GM12875 (cell line): ENCODE data around the gene PHPT1.

Experiments
- H3K4me3 ChIP-seq: one replicate; pipeline ENCODE4 v1.5.1; 2011; ENCODE audit warnings: low read depth, low read length, control low read depth
- CTCF ChIP-seq: IDR thresholded peaks from 2 replicates; pipeline ENCODE4 v1.5.1; 2011; ENCODE audit warnings: low read depth, mild to moderate bottlenecking, control low read depth, inconsistent platforms, low read length, moderate library complexity, borderline replicate concordance; ENCODE audit not compliant: insufficient read depth

The PHPT1 gene

GRCh38 chr9:136805207-136805740 lies 43.9 kb upstream of the PHPT1 start:
- no peak overlapping the region for H3K4me3 ChIP-seq
- no peak for TF ChIP-seq CTCF

GRCh38 chr9:136806067-136806466 lies 43.1 kb upstream of the PHPT1 start:
- TF ChIP-seq CTCF, result no peak
- no peak overlapping the region for H3K4me3 ChIP-seq

GRCh38 chr9:136806631-136807201 lies 42.5 kb upstream of the PHPT1 start:
- no peak for TF ChIP-seq CTCF
- peak overlapping the region; percentile 97 for H3K4me3 ChIP-seq

- H3K4me3 ChIP-seq, result peak within 1 kb of the TSS; percentile 97
- no peak for TF ChIP-seq CTCF
Measured at GRCh38 chr9:136807281-136808074, 41.7 kb upstream of the PHPT1 start, which contains the start of gene RABL6. Gene RABL6, plus strand, starts transcription at chr9:136807948. Its CDS starts 249 bp downstream, at chr9:136808197.

GRCh38 chr9:136808075-136808805 lies 41.0 kb upstream of the PHPT1 start:
- TF ChIP-seq CTCF, result 0 out of 2 replicates have a peak, but pooled peaks have one; percentile 13
- peak overlapping the region; percentile 97 for H3K4me3 ChIP-seq

- H3K4me3 ChIP-seq, result peak overlapping the region; percentile 97
- TF ChIP-seq CTCF, result no peak
Measured at GRCh38 chr9:136808806-136809158, 40.4 kb upstream of the PHPT1 start.
